ENCODE measurements around the gene XIRP1.

The XIRP1 gene

DNA sequence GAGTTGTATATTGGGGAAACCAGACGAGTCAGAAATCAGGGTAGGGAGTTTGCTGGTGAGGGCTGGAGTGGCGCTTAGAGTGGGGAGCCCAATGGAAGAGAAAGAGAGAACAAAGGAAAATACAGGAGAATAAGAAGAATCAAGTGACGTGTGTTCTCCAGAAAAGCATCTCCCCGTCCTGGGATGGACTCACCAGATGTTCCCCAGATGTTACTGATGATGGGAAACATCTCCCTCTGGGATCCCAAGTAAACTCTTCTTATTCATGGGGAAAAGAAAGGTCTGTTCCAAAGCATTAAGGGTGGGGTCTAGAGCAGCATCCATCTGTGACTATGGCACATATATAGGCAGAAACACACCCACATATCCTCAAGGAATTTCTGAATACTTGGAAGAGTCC, 36.0 kb downstream of the XIRP1 start:
- peaks cover 9% of the 10 kb centered on the region for H3K4me1 ChIP-seq (ENCODE audit: control insufficient read depth, insufficient read depth, low read length)
- H3K4me2 ChIP-seq (ENCODE audit: low read length) = no peak overlapping the region
- H3K36me3 ChIP-seq (ENCODE audit: insufficient read depth, low read length) = no peaks in the 10 kb centered on the region
- no peak overlapping the region for H3K4me3 ChIP-seq (ENCODE audit: low read length)
- no peaks in the 10 kb centered on the region for H3K27me3 ChIP-seq (ENCODE audit: control insufficient read depth, insufficient read depth, low read length)
- H3K9ac ChIP-seq (ENCODE audit: low read depth, low read length) = no peak overlapping the region
- no peaks in the 10 kb centered on the region for H3K9me3 ChIP-seq (replicated peaks; ENCODE audit: low read length)

DNA sequence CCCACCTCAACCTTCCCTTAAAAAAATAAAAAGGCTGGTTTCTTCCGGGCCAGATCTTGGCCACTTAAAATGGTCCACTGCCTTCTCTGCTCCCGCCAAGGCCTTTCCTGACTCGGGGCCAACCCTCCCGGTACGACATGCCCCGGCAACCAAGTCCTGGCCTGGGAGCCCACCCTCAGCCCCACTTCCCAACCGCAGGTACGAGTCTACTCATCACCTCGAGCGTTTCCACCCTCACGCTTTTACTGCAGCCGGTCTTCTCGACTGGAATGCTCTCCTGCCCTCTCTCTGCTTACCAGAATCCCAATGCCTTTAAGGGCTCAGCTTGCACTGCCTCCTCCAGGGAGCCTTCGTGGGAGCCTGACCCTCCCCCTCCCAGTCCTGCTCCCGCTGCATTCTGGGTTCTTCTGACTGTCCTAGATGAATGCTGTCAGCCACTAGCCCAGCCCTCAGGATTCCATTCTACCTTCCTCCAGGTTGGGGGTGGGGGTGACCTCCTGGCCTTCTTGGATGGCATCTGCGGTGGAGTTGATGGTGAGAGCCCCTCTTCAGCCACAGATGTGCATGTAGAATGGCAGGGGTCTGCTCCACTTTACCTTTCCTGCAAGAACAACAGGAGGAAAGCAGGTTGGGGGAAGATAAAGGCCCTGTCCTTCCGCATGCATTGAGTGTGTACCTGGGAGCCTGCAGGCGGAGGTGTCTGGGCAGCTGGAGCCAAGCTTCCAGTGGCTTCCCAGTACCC, 37.9 kb downstream of the XIRP1 start:
- H3K4me1 ChIP-seq (ENCODE audit: control insufficient read depth, insufficient read depth, low read length) = peaks cover 28% of the 10 kb centered on the region
- H3K27me3 ChIP-seq (ENCODE audit: control insufficient read depth, insufficient read depth, low read length) = no peaks in the 10 kb centered on the region
- H3K4me2 ChIP-seq (ENCODE audit: low read length) = no peak overlapping the region
- H3K9ac ChIP-seq (ENCODE audit: low read depth, low read length) = no peak overlapping the region
- no peak overlapping the region for H3K4me3 ChIP-seq (ENCODE audit: low read length)
- H3K9me3 ChIP-seq (replicated peaks; ENCODE audit: low read length) = no peaks in the 10 kb centered on the region
- no peaks in the 10 kb centered on the region for H3K36me3 ChIP-seq (ENCODE audit: insufficient read depth, low read length)

DNA sequence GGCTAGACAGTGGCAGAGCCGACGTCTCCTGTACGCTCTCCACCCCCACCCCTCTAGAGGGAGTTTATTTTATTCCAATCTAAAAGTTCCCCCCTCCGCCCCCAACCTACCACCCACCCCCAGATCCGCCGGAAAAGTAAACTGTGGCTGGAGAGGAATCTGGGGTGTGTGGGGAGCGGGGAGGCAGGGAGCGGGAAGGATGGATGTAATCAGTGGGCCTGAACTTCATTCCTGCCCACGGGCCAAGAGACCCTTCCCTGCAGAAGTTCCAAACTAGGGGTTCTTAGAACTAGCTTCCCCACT, 38.5 kb downstream of the XIRP1 start:
- peak overlapping the region; percentile 92 for H3K4me3 ChIP-seq (ENCODE audit: low read length)
- H3K4me1 ChIP-seq (ENCODE audit: control insufficient read depth, insufficient read depth, low read length) = peaks cover 33% of the 10 kb centered on the region
- H3K36me3 ChIP-seq (ENCODE audit: insufficient read depth, low read length) = no peaks in the 10 kb centered on the region
- H3K9ac ChIP-seq (ENCODE audit: low read depth, low read length) = peak overlapping the region; percentile 35
- H3K27me3 ChIP-seq (ENCODE audit: control insufficient read depth, insufficient read depth, low read length) = no peaks in the 10 kb centered on the region
- no peaks in the 10 kb centered on the region for H3K9me3 ChIP-seq (replicated peaks; ENCODE audit: low read length)
- H3K4me2 ChIP-seq (ENCODE audit: low read length) = peak overlapping the region; percentile 66

- Histone ChIP-seq H3K27me3 (ENCODE audit: control insufficient read depth, insufficient read depth, low read length) (no peaks in the 10 kb centered on the region), H3K4me2 (ENCODE audit: low read length) (peak overlapping the region; percentile 81), H3K36me3 (ENCODE audit: insufficient read depth, low read length) (peaks cover 5% of the 10 kb centered on the region), H3K4me1 (ENCODE audit: control insufficient read depth, insufficient read depth, low read length) (peaks cover 61% of the 10 kb centered on the region), H3K4me3 (ENCODE audit: low read length) (peak overlapping the region; percentile 92), H3K9me3 (replicated peaks; ENCODE audit: low read length) (no peaks in the 10 kb centered on the region), H3K9ac (ENCODE audit: low read depth, low read length) (peak overlapping the region; percentile 95)
Measured at GRCh38 chr3:39150803-39151631, 41.4 kb downstream of the XIRP1 start.

DNA sequence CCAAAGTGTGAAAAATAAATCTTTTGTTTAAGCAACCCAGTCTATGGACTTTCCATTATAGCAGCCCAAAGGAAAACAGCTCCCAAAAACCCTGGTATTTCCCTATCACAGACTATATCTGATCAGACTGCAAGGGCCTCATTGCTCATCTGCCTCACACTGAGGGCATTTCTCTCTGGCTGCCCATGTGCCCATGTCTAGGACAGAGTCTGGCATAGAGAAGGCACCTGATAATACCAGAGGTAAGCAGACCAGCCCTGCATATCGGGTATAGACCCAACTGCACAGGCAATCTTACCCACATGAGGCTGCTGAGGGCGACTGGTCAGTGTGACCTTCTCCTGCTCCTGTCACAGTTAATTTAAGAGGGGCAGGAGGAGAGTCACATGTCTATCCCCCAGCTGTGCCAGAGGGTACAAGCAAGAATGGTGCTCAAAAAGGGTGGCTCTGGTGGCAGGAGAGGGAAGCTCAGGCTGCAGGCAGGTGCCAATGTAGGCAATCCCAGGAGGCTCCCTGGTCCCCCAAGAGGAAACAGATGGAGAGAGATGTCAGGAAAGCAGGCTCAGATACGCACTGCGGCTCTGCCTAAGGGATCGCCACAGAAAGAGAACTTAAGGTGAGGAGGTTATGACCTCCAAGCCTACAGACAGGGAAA, 42.1 kb downstream of the XIRP1 start:
- Histone ChIP-seq H3K4me1 (ENCODE audit: control insufficient read depth, insufficient read depth, low read length) (peaks cover 63% of the 10 kb centered on the region), H3K9me3 (replicated peaks; ENCODE audit: low read length) (no peaks in the 10 kb centered on the region), H3K9ac (ENCODE audit: low read depth, low read length) (peak overlapping the region; percentile 95), H3K27me3 (ENCODE audit: control insufficient read depth, insufficient read depth, low read length) (no peaks in the 10 kb centered on the region), H3K36me3 (ENCODE audit: insufficient read depth, low read length) (peaks cover 13% of the 10 kb centered on the region), H3K4me2 (ENCODE audit: low read length) (peak overlapping the region; percentile 81), H3K4me3 (ENCODE audit: low read length) (peak overlapping the region; percentile 92)

GRCh38 chr3:39149498-39150147, 42.8 kb downstream of the XIRP1 start:
- peaks cover 63% of the 10 kb centered on the region for H3K4me1 ChIP-seq (ENCODE audit: control insufficient read depth, insufficient read depth, low read length)
- peak overlapping the region; percentile 95 for H3K9ac ChIP-seq (ENCODE audit: low read depth, low read length)
- H3K9me3 ChIP-seq (replicated peaks; ENCODE audit: low read length) = no peaks in the 10 kb centered on the region
- H3K36me3 ChIP-seq (ENCODE audit: insufficient read depth, low read length) = peaks cover 19% of the 10 kb centered on the region
- no peaks in the 10 kb centered on the region for H3K27me3 ChIP-seq (ENCODE audit: control insufficient read depth, insufficient read depth, low read length)
- H3K4me3 ChIP-seq (ENCODE audit: low read length) = peak overlapping the region; percentile 92
- H3K4me2 ChIP-seq (ENCODE audit: low read length) = peak overlapping the region; percentile 81

GRCh38 chr3:39149059-39149455, 43.3 kb downstream of the XIRP1 start:
- H3K4me2 ChIP-seq (ENCODE audit: low read length) = peak overlapping the region; percentile 77
- peaks cover 25% of the 10 kb centered on the region for H3K36me3 ChIP-seq (ENCODE audit: insufficient read depth, low read length)
- H3K27me3 ChIP-seq (ENCODE audit: control insufficient read depth, insufficient read depth, low read length) = no peaks in the 10 kb centered on the region
- peaks cover 63% of the 10 kb centered on the region for H3K4me1 ChIP-seq (ENCODE audit: control insufficient read depth, insufficient read depth, low read length)
- H3K9ac ChIP-seq (ENCODE audit: low read depth, low read length) = peak overlapping the region; percentile 68
- no peaks in the 10 kb centered on the region for H3K9me3 ChIP-seq (replicated peaks; ENCODE audit: low read length)
- H3K4me3 ChIP-seq (ENCODE audit: low read length) = no peak overlapping the region

GRCh38 chr3:39148435-39149058, 43.8 kb downstream of the XIRP1 start:
- Histone ChIP-seq H3K36me3 (ENCODE audit: insufficient read depth, low read length) (peaks cover 30% of the 10 kb centered on the region), H3K4me3 (ENCODE audit: low read length) (peak overlapping the region; percentile 55), H3K27me3 (ENCODE audit: control insufficient read depth, insufficient read depth, low read length) (no peaks in the 10 kb centered on the region), H3K4me2 (ENCODE audit: low read length) (peak overlapping the region; percentile 77), H3K9me3 (replicated peaks; ENCODE audit: low read length) (no peaks in the 10 kb centered on the region), H3K9ac (ENCODE audit: low read depth, low read length) (peak overlapping the region; percentile 68), H3K4me1 (ENCODE audit: control insufficient read depth, insufficient read depth, low read length) (peaks cover 63% of the 10 kb centered on the region)

DNA sequence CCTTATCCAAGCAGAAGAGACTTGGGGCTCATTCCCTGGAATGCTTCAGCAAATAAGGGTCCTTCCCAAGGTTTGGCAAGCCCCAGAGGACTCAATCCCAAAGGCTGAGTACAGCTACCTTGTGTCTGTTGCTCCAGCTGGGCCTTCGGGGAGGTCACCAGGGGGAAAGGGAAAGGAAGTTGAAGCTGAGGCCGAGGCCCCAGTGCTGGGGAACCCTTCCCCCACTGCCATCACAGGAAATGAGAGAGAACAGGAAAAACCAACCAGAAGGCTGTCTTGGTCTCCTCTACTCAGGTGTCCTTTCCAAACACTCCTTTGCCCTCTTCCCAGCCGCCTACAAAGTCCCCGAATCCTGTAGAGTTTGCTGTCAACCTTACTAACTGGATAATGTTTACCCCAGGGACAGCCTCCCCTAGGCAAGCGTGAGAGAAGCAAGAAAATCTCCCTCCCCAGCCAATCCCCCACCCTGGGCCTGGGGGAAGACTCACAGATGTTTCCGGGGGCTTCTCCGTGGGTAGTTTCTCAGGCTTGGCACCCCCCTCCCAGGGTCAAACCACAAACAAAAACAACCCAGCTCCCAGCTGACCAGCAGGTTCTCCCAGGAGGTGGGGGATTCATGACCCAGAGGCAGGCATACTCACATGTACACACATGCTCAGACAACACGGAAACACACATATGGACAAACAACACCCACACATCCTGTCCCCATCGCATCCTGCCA, 44.5 kb downstream of the XIRP1 start:
- no peaks in the 10 kb centered on the region for H3K9me3 ChIP-seq (replicated peaks; ENCODE audit: low read length)
- peaks cover 63% of the 10 kb centered on the region for H3K4me1 ChIP-seq (ENCODE audit: control insufficient read depth, insufficient read depth, low read length)
- peaks cover 37% of the 10 kb centered on the region for H3K36me3 ChIP-seq (ENCODE audit: insufficient read depth, low read length)
- peak overlapping the region; percentile 77 for H3K4me2 ChIP-seq (ENCODE audit: low read length)
- peak overlapping the region; percentile 55 for H3K4me3 ChIP-seq (ENCODE audit: low read length)
- peak overlapping the region; percentile 68 for H3K9ac ChIP-seq (ENCODE audit: low read depth, low read length)
- no peaks in the 10 kb centered on the region for H3K27me3 ChIP-seq (ENCODE audit: control insufficient read depth, insufficient read depth, low read length)

DNA sequence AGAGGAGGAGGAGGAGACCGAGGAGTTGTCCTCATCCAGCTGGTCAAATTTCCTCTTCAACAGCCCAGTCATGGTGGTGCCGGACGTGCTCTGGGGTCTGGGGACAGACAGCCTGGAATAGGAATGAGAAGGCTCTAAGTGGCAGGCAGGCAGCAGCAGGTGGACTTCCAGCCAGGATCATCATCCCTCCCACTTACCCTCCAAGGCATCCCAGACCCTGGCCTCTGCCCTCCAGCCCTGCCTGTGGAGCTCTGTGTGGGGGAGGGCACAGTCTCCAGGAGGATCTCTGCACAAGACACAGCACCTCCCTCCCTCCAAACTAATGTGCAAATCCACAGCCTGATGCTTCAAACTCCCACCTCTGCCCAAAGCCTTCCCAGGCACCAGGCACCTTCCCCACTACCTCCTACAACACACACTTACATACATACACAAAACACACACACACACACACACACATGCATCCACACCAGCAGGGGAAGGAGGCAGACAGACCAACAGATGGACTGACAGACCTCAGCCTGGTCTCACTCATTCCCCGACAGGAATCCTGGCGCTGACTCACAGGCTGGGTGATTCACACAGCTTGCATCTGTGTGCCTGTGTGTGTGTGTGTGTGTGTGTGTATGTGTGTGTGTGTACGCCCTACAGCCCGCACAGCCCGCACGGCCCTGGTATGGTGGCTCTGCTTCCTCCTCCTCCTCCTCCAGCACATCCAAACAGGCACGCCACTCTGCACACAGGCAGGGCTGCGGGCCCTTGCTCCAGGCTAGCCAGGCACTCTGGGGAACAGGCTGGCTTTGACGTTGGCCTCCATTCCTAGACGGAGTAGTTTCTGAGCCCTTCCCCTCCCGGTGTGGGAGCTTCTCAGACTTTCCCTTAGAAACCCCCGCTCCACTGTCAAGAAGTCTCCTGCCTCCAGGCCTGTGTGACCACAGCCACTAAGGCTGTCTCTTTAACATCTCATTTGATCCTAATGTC, 45.5 kb downstream of the XIRP1 start:
- Histone ChIP-seq H3K9ac (ENCODE audit: low read depth, low read length) (peak overlapping the region; percentile 68), H3K4me2 (ENCODE audit: low read length) (peak overlapping the region; percentile 77), H3K36me3 (ENCODE audit: insufficient read depth, low read length) (peaks cover 46% of the 10 kb centered on the region), H3K27me3 (ENCODE audit: control insufficient read depth, insufficient read depth, low read length) (no peaks in the 10 kb centered on the region), H3K4me1 (ENCODE audit: control insufficient read depth, insufficient read depth, low read length) (peaks cover 64% of the 10 kb centered on the region), H3K9me3 (replicated peaks; ENCODE audit: low read length) (no peaks in the 10 kb centered on the region), H3K4me3 (ENCODE audit: low read length) (peak overlapping the region; percentile 55)

Measured in skeletal muscle satellite cell (primary cell).